HG03378 (cell line): ENCODE measurements around the gene CCL1.
"Not testable (repeated sequence)": the region's sequence is repeated elsewhere in the genome, so short reads cannot be mapped to it uniquely, and the experiment has no call there.

Experiments
- ATAC-seq: cut with Tn5 transposase; IDR thresholded peaks from one replicate; pipeline ENCODE4 v1.9.1; 2021; ENCODE audit warnings: mild to moderate bottlenecking, moderate library complexity; ENCODE audit not compliant: unreplicated experiment

CCL1 gene

DNA sequence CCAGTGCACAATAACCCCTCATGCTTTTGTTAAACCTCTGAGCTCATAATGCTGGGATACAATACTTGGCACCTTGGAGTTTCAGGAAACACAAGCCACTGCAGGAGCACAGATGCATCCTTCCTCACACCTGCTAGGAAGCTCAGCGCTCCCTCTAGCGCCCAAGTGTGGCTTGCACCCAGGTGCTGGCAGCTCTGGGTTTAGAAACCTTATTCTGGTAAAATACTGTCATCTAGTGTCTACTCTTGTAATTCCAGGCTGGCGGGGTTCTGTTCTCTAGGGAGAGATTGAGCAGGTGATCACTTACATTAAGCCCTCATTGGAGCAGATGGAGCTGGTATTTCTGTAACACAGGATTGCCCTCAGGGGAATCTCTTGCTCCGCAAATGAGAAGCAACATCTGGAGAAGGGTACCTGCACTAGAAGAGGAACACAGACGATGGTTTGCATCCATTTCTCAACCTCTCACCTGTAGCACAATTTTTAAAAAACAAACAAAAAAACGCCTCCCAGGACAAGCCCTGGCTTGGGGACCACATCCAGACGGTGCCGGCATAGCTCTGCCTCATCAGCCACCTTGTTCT is 1.5 kb downstream of the CCL1 start:
- ATAC-seq: no peak

DNA sequence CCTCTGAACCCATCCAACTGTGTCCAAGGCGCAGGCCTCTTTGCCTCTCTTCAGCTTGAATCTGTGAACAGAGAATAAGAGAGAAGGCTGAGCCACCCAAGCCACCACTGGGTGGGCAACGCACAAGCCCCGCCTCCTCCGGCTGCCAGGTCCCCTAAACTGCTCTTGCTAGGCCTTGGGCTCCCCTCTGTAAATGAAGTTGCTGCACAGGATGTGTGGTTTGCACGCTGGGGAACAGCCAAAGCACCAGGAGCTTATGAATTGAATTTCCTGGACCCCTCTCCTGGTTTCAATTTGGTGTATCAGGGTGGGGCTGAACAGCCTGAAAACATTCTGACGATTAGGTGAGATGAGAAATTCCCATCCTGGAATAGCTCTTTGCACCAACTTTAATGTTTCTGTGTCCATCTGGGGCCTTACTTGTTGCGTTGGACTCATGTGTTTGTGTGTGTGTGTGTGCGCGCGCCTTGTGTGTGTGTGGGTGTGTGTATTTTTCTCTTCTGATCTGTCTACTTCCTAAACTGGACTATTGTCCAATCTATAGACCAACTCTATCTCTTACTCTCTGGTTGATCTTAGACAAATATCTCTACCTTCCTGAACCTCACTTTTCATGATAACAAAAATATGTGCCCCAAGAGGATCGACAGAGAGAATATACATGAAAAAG is 2.3 kb downstream of the CCL1 start:
- no peak for ATAC-seq

DNA sequence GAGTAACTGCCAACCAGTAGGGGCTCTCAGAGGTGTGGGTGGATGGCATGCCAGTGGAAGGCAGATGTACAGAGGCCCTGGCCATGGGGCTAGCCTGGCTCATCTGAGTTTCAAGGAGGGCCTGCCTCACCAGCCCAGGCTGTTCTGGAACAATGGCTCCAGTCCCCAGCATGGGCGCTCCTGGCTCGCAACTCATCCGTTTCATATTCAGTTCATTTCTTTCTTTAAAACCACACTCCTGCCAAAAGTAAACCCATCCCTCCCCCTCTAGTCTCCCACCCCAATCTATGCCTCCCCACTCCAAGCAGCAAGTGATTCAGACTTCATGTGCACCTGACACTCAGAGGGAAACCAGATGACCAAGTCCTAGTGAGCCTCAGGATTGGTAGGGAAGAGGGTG is 4.4 kb downstream of the CCL1 start:
- ATAC-seq: no peak

DNA sequence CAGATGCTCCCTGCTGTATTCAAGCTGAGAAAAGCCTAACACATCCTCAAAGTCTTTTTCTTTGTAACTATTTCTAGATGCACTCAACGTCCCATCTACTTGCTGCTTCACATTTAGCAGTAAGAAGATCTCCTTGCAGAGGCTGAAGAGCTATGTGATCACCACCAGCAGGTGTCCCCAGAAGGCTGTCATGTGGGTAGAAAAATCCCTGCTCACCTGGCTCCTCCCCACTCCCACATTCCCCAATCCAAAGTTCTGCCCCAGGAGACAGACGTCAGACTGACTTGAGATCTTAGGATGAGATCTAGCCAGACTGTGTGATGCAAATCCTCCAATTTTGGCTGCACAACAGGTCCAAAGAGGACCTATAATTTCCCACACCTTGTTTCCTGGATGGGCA is 5.6 kb downstream of the CCL1 start:
- ATAC-seq: no peak

DNA sequence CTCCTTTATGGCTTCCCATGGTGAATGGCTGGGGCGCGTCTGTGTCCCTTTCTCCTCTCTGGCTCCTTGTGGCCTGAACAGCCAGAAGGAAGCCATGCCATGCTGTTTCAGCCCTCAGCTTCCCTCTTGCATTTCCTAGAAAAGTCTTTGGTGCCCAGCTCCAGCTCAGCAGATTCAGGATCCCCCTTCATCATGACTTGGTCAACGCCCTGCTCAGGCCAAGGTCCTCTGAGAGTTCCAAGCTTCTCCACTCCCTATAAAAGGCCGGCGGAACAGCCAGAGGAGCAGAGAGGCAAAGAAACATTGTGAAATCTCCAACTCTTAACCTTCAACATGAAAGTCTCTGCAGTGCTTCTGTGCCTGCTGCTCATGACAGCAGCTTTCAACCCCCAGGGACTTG is 6.8 kb downstream of the CCL1 start, which contains the start of gene CCL13:
Gene CCL13 (plus strand): TSS at position 287 of the 400 bp plus-strand sequence. CDS start 47 bp downstream, at position 334.
- no peak for ATAC-seq

DNA sequence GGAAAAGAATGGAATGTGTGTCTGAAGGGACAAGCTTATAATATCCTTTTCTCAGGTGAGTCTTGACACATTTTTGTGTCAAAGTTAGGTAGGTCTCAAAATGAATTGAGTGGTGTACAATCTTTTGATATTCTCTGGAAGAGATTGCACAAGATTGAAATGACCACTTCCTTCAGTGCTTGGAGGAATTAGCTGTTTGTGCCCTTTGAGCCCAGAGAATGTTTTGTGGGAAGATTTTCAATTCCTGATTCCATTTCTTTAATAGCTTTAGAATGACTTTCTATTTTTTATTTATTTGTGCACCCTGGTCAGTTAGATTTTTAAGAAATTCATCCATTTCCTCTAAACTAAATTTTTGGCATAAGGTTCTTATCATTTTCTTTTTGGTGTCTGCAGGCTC is 8.4 kb downstream of the CCL1 start:
- ATAC-seq: no peak

DNA sequence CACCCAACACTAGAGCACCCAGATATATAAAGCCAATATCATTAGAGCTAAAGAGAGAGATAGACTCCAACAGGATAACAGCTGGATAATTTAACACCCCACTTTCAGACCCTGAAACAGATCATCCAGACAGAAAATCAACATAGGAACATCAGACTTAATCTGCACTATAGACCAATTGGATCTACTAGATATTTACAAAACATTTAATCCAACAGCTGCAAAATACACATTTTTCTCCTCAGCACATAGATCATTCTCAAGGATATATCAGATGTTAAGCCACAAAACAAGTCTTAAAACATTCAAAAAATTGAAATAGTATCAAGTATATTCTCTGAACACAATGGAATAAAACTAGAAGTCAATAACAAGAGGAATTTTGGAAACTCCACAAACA is 10.8 kb downstream of the CCL1 start:
- ATAC-seq: no peak

DNA sequence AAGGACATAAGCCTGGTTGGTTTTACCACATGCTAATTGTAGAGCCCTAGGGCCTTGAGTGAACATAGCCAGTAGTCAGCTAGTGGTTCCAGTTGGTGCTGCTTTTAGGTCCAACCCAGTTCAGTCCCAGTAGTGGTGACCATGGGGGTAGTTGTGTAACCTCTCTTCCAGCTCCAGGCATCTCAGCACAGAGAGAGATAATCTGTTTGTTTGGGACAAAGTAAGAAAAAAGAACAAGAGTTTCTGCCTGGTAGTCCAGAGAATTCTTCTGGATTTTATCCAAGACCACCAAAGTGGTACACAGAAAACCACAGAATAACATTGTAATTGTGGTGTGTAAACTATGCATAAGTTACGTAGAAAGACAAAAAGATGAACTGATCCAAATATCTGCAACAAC is 11.9 kb downstream of the CCL1 start:
- ATAC-seq: no peak

DNA sequence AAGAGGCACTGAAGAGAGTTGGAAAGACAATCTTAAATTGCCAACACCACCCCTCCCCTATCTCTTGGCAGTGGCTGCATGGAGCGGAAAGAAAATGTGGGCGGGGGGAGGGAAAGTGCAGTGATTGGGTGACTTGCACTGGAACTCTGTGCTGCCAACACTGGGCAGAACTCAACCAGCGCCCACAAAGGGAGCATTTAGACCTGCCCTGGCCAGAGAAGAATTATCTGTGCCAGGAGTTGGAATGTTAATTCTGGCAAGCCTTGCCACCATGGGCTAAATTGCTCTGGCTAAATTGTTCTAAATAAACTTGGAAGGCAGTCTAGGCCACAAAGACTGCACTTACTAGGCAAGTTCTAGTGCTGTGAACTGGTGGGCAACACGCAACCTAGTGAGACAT is 13.3 kb downstream of the CCL1 start:
- no peak for ATAC-seq

DNA sequence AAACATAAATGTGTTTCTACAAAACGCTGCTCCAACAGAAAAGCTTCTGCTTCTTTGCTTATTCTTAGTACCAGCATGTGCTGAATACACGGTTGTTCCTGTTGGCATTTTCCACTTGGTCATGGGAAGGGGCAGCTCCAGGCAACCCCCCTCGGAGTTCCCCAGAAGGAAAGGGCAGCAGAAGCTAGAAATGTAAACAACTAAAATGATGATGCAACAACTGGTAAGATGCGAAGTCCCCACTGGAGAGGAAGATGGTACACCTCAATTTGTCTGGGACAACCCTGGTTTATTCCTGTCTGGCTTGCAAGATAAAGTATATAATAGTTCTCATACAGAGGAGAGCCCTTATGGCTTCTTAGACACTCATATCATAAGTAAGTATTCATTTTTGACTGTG is 16.0 kb downstream of the CCL1 start:
- no peak for ATAC-seq

DNA sequence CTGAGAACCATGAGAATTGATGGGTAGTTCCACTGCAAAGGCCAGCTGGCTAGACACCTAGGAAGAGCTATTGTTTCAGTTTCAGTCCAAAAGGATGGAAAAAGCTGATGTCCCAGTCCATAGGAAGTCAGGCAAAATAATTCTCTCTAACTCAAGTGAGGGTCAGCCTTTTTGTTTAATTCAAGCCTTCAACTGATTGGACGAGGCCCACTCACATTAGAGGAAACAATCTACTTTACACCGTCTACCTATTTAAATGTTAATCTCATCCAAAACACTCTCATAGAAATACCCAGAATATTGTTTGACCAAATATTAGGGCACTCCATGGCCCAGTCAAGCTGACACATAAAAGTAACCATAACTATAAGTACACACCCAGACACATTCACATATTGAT is 21.1 kb downstream of the CCL1 start:
- no peak for ATAC-seq

DNA sequence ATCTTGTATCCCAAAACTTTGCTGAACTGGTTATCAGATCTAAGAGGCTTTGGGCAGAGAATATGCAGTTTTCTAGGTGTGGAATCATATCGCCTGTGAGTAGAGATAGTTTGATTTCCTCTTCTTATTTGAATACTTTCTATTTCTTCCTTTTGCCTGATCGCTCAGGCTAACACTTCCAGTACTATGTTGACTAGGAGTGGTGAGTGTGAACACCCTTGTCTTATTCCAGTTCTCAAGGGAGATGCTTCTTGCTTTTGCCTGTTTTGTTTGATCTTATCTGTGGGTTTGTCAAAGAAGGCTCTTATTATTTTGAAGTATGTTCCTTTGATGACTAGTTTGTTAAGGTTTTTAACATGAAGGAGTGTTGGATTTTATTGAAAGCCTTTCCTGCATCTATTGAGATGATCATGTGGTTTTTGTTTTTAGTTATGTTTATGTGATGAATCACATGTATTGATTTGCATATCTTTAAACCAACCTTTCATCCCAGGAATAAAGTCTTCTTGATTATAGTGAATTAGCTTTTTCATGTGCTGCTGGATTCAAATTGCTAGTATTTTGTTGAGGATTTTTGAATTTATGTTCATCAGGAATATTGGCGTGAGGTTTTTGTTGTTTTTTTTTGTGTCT is 23.8 kb downstream of the CCL1 start:
- ATAC-seq: no peak

DNA sequence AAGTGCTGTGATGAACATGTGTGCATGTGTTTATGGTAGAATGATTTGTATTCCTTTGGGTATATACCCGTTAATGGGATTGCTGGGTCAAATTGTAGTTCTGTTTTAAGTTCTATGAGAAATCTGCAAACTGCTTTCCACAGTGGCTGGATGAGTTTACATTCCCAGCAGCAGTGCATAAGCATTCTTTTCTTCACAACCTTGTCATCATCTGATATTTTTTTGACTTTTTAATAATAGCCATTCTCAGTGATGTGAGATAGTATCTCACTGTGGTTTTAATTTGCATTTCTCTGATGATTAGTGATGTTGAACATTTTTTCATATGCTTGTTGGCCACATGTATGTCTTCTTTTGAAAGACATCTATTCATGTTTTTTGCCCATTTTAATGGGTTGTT is 25.3 kb downstream of the CCL1 start:
- no peak for ATAC-seq

DNA sequence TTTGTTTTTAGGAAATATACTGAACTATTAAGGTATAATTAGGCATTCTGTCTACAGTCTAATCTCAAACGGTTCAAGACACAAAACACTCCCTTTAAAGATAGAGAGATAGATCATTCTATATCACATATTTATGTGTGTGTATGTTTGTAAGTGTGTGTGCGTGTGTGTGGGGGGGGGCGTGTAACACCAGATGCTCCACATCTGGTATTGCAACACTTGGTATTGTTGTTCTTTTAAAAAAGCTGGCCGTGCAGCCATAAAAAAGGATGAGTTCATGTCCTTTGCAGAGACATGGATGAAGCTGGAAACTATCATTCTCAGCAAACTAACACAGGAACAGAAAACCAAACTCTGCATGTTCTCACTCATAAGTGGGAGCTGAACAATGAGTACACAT is 35.5 kb downstream of the CCL1 start:
- ATAC-seq: not testable (repeated sequence)

DNA sequence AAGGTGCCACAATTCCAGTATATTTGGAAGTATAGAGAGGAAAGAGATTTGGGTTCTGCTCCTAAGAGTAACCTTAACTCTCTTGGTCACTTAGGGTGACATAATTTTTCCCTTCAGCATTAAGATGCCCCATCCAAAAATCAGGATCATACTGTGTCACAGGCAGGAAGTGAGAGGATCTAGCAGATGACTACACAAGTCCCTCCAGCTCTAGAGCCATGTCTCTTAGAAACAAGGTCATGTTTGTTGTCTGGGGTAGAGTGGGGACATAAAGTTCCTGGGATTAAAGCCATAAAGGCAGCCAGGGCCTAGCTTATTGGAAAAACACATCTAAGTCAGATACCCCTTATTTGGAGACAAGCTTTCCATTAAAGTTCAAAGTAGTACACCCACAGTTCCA is 41.1 kb downstream of the CCL1 start:
- ATAC-seq: no peak

DNA sequence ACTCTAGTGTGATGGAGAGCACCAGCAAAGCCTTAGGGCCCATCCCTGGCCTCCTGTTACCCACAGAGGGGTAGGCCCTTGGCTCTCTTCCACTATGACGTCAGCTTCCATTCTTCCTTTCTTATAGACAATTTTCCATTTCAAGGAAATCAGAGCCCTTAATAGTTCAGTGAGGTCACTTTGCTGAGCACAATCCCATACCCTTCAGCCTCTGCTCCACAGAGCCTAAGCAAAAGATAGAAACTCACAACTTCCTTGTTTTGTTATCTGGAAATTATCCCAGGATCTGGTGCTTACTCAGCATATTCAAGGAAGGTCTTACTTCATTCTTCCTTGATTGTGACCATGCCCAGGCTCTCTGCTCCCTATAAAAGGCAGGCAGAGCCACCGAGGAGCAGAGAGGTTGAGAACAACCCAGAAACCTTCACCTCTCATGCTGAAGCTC is 44.0 kb downstream of the CCL1 start, which contains the start of gene CCL8:
Gene CCL8 (plus strand): TSS at position 397 of the 445 bp plus-strand sequence. CDS start 67 bp downstream, outside the sequence.
- ATAC-seq: no peak

DNA sequence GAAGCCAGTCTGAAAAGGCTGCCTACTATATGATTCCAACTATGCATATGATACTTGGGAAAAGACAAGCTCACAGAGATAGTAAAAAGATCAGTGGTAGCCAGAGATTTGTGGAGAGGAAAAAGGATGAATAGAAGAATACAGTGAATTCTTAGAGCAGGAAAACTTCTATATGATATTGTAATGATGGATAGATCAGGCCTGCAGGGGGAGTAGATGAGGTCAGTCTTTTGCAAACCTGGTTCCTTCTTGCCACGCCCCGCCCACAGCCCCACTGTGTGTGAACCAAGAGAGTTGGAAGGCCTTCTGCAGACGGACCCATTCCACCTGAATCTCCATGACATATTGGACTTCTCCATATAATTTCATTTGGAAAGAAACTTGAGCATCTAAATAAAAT is 44.6 kb downstream of the CCL1 start:
- no peak for ATAC-seq

DNA sequence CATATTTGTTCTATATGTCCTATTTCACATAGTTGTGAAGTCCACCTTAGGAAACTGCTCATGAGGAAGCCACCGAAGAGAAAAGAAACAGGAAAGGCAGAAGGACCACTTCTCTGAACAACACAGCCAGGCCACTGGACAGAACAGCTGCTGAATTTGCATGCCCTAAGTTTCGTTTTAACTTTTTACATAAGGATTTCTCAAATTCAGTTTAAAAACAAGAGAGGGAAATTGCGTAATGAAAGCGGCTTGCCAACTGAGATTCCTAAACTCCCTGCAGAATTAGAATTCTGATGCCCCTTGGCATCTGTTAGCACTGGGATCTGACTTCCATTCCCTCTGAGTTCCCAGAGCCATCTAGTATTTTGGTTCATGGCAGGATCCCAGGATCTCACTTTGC is 48.8 kb downstream of the CCL1 start:
- ATAC-seq: no peak

DNA sequence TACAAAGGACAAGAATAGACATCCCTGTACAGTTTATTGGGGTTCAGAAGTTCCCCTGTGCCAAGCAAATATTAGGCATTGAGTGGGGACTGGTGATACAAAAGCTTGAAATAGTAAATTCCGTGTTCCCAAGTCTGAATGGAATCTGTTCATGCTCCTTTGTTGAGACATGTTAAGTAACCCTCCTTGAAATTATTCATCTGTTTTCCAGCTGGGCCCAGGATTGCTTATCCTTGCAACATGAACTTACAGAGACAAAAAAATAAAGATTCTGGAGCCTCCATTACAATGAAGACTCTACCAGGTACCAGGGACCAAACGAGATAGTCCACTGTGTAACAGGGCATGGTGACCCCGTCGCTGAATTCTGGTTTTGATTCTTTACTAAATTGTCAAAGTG is 49.9 kb downstream of the CCL1 start:
- no peak for ATAC-seq

DNA sequence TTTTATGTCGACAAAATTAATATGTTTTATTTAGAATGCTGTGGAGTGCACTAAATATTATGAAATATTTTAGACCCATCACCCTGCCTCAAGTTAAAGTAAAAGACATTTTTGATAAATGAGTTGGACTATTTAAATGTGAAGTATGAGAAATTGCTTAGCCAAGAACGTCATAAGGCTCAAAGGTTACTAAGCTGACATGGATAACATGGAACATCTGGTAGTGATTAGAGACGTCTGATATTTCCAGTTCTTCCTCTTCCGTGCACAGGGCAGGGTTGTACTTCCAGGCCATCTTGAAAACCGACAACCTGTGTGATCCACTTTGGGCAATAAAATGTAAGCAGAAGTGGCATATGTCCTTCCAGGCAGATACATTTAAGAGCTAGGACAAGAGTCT is 51.0 kb downstream of the CCL1 start:
- ATAC-seq: no peak

DNA sequence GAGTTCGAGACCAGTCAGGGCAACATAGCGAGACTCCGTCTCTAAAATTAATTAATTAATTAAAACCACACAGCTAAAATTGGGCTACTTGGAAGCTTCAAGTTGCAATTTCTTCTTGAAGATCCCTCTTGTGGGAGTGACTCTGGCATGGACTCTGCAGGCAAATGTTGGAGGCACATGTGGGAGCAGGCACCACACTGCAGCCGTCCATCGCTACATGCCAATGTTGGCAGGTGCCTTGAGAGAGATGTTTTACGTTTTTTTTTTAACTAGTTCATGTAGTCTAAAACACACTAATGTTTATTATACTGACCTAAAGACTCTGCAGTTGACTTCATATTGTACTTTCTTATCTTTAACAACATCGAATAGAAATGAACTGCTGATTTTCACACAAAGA is 51.7 kb downstream of the CCL1 start:
- ATAC-seq: no peak
